GM18517 (cell line): ENCODE data around the gene MYO5C.
"Not testable (repeated sequence)": the region's sequence is repeated elsewhere in the genome, so short reads cannot be mapped to it uniquely, and the experiment has no call there.

Experiments used
- ATAC-seq: cut with Tn5 transposase; IDR thresholded peaks from one replicate; pipeline ENCODE4 v1.9.1; 2021; ENCODE audit warnings: mild to moderate bottlenecking, moderate library complexity; ENCODE audit not compliant: unreplicated experiment

The MYO5C gene

GRCh38 chr15:52307847-52308246 is 12.2 kb upstream of the MYO5C start:
- no peak for ATAC-seq

DNA sequence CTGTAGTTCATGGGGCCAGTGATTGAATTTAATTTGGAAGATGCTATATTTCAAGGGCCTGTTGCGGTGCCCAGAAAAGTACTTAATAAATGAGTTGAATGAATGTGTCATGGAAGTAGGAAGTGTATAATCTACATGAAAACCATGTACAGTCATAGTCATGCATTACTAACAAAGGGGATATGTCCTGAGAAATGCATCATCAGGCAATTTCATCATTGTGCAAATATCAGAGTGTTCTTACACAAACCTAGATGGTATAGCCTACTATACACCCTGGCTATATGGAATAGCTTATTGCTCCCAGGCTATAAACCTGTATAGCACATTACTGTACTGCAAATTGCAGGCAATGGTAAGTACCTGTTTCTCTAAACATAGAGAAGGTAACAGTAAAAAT is 10.7 kb upstream of the MYO5C start:
- no peak for ATAC-seq

DNA sequence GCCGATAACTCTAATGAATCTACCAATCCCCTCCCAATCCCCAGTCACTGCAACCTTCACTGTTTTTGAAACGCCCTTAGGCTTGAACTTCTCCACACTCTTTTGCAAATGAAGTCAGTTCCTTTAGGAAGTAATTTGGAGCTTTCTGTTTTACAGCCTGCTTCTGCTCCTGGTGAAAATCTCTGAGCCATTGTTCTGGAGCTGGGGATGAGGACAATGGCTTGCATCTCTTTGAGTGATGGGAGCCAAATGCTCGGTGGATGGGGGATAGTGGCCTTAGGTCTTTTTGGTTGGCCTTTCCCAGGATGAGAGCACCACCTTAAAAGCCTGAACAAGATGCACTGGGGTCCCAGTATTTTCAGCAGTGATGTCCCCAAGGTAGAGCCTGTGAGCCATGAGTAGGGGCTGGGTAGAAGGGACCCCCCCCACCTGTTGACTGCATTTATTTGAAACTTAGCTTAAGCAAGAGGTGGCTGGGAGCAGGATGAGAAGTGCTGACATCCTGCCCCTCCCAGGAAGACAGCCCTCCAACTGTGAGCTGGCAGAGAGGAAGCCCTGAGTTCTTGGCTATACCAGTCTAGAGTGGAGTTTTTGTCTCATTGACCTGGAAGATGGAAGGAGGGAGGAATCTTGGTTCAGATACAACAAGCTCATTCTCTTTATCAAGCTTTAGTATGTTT is 7.6 kb upstream of the MYO5C start:
- ATAC-seq = no peak

- no peak for ATAC-seq
Observed at GRCh38 chr15:52301265-52301847, 5.8 kb upstream of the MYO5C start.

DNA sequence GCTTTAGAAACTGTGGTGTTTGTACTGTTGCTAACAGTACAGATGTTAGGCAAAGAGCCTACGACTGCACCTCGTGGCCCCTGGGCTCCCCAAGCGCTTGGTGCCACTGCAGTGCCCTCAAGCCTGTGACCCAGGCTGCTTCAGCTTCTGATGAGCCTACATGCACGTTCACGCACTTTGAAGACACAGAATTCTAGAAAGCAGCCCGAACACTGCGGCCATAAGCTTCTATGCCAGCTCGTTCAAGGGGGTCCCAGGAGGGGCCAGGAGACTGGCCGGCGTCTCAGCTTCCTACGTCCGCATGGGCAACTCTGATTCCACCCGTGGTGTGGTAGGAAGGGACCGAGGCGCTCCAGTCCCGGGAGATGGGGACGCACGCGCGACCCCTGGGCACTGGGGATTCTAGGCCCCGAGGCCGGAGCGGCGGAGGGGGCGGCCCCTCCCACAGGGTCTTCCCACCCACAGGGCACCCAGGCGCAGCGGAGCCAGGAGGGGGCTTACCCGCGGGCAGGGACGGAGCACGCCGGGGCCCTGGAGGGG is 653 bp downstream of the MYO5C start:
- no peak for ATAC-seq

DNA sequence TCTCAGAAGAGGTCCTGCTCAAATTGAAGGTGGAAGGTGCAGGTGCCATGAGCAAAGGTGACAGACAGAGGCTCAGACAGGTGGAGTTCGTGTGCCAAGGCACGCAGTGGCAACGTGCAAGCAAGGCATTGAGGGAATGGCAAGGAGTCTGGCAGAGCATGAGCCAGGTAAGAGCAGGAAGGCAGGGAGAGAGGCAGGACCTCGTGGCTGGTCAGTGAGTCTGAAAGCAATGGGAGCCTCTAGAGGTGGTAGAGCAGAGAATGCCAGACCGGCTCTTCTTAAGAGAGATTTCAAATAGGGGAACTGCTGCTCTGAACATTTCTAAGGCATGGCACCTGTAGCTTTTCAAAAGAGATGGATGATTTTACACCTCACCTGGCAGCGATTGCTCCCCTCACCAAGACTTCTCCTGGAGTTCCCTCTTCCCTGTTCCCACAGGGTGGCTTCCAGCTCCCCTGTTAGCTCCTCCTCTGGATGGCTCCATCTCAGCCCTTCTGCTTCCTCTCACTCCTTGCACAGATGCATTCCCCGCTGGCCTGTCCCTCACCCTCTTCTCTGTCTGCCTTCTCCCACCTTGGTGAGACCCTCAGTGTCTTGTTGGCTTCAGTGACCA is 2.7 kb downstream of the MYO5C start:
- ATAC-seq = no peak

DNA sequence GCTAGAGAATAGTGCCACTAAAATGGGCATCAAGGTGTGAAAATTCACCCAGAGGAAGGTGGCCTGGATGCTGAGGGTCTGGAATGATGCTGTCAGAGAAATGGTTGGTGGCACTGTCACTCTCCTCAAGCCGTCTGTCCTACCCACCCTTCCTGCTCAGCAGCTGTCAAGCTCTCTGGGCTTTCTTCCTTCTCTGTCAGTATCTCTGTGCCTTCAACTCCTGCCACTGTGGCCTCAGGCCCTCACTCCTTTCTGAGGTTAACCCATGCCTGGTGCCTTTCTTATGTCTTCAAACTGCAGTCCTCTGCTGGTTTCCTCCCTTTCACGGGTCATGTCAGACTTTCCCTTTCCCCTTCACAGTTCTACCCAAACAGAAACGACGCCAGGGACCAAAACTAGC is 4.4 kb downstream of the MYO5C start:
- peak; percentile 46 for ATAC-seq

DNA sequence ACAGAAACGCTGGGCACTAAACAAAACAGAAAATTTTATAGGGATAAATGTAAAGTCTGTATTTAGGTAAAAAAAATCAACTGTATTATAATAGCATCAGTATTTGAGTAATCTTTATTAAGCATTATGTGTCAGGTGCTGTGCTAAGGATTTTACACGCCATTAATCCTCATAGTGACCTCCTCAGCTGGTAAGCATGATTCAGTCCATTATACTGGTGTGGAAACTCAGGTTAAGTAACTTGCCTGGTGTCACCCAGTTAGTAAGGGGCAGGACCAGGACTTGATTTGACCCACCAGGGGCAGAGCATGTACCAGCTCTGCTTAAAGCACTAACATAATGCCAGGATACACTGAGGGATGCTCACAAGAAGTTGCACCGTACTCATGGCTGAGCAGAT is 4.8 kb downstream of the MYO5C start:
- ATAC-seq = peak; percentile 20

DNA sequence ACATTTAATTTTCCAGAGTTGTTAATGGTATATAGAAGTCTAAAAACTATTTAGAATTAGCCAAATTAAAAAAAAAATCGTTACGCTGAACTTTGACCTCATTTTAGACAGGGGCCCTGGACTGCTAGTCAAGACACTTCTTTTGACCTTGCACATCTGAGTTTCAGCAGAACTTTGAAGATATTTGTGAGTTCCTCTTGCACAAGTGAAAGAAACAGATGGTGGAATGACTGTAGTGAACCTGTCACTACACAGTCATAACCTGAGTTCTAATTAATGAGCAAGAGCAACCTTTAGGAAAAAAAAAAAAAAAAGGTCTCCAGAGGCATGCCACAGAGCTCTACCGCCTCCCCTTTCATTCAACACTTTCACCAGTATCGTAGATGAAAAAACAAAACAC is 5.3 kb downstream of the MYO5C start:
- ATAC-seq = peak; percentile 54

- ATAC-seq = no peak
Observed at GRCh38 chr15:52289629-52290081, 5.9 kb downstream of the MYO5C start.

GRCh38 chr15:52288986-52289385 is 6.6 kb downstream of the MYO5C start:
- ATAC-seq = no peak

DNA sequence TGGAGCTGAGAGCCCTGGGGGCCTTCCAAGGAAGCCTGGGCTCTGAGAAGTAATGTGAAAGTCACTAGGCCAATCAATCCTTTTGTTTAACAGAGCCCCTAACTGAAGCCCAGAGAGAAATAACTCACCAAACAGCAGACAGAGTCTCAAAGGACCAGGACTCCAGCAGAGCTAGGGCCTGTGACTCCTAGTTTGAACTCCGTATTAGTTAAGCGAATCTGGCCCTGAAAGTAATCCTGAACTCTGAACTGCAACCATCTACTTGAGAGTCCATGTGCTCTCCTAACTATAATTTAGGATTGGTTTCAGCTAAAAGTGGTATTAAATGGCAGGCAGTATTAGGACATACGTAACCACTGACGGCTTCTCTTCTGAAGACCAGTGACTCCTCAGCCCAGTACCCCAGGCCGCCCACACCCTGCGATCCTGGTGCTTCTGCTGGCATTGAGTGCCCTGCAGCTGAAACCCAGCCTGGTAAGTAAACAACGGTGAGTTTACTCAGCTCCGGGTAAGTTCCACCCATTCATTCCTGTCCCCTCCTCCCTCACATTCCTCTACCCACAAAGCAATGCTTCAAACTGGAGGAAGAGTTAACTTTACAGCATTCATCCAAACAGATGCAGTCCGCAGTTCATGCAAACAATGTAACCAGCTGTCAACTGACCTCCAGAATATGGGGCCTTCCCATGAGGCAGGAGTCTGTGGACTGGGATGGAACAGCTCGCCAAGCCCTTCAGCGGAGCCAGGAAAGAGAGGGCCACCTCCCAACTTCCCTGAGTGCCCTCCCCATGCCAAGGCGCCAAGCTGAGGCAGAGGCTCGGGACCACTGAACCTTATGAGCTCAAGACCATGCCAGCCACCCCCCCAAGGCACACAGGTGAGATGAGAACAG is 7.3 kb downstream of the MYO5C start:
- ATAC-seq = no peak

GRCh38 chr15:52287114-52287513 is 8.5 kb downstream of the MYO5C start:
- no peak for ATAC-seq

DNA sequence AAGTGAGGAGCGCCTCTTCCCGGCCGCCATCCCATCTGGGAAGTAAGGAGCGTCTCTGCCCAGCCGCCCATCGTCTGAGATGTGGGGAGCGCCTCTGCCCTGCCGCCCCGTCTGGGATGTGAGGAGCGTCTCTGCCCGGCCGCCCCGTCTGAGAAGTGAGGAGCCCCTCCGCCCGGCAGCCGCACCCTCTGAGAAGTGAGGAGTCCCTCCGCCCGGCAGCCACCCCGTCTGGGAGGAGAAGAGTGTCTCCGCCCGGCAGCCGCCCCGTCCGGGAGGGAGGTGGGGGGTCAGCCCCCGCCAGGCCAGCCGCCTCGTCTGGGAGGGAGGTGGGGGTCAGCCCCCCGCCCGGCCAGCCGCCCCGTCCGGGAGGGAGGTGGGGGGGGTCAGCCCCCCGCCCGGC is 9.7 kb downstream of the MYO5C start:
- not testable (repeated sequence) for ATAC-seq

DNA sequence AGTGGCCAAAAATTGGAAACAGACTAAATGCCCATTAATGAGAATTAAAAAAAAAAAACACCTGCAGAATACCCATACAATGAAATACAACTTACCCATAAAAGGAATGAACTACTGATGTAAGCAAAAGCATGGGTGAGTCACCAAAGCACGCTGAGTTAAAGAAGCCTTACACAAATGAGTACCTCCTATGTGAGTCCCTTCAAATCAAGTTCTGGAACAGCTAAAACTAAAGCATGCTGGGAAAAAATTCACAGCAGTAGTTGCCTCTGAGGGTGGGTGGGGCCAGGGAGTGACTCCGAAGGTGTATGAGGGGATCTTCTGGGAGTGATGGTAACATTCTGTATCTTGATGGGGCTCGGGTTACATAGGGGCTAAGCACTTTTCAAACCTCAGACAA is 11.4 kb downstream of the MYO5C start:
- ATAC-seq = no peak

DNA sequence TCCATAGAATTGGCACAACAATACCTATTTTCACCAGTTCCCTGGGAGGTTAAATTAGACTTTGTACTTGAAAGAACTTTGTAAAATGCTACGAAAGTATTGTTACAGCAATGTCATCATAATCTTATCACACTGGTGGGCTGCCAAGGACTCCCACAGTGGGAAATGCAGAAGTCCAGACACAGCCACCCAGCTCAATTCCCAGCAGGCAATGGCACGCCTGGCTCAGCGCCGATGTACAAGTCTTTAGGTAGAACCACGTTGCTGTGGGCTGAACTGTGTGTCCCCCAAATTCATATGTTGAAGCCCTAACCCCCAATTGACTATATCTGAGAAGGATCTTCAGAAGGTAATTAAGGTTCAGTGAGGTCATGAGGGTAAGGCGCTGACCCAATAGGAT is 12.3 kb downstream of the MYO5C start:
- no peak for ATAC-seq

DNA sequence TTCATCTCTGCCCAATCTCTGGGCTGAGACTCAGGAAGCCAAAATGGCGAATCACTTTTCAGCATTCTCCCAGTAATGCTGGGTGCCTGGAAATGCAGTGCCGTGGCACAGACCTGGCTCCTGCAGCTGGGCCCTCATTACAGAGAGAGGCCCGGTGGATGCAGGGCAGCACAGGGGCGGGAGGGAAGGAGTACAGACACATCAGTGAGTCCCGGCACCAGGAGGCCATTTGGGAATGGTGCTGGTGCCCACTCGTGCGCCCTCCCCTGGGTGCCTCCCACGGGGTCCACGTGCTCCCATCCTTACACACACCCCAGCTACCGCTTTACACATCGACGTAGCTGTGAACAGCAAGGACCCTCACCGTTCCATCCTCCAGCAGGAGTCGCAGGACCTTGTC is 13.2 kb downstream of the MYO5C start:
- no peak for ATAC-seq

DNA sequence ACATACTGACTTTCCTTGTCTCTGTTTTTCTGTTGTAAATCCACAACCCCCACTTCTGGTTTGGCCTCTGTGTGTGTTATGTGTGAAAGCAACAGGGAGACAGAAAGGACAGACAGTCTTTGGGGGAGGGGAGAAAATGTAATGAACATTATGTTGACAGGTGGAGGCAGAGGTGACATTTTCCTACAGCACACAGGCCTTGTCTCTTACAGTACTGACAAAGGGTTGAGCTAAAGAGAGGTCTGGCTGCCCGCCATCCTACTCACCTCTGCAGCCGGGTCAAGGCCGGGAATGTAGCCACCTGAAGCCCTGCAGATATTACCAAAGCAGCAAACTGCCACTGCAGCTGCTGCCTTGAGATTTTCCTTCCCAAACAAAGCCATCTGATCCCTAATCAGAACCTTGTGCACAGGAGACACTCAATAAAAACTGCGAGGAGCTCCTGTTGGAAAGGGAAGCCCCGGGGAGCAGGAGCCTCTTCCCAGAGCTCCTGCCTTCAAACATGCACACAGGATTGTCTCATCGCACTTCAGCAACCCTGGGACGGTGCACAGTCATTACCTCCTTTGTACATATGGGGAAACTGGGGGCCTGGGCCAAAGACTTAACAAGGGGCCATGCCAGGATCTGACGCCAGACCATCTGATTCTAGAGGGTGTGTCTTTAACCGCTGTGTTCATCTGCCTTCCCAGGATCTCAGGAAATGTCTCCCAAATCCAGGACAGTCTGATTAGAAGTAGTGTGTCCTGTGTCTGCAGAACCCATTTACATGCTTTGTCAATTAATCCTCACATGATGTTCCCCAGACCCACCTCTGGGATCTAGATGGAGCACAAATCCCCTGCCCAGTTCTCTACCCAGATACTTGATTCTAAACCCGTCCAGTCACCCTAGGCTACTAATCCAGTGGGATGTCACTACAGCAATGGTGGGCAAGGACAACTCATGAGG is 14.2 kb downstream of the MYO5C start:
- ATAC-seq = no peak

GRCh38 chr15:52280326-52281084 is 15.1 kb downstream of the MYO5C start:
- no peak for ATAC-seq
